ENCODE measurements around the gene USP3. TPM values are rescaled to one million over a fixed set of nuclear protein-coding genes. Genes with fewer than 3 reads are reported as not detected.

Gene USP3
- total RNA-seq, 4 donors from 2014 or later = 27.3 to 52.8 (median 32.2) TPM

DNA sequence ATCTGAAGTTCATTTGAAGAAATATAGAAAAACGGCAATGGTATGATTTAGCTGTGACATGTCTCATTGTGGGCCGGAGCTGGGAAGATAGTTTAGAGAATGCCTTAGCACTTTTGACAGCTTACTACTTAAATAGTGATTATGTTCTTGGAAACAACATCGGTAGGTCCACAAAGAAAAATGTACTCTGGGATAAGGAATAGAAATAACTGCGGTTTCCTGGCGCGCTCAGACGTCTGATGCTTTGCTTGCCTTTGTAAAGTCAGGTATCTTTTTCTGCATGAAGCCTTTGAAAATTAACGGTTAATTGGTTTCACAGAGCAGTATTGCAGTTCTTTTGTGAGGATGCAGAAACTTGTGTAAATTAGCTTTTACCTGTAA lies 1.4 kb downstream of the USP3 start:
- no peak for DNase-seq
- Histone ChIP-seq H3K9me3 (no peaks in the 10 kb centered on the region), H3K27me3 (no peaks in the 10 kb centered on the region), H3K4me3 (peak overlapping the region; percentile 69 to 93 (median 84)), H3K36me3 (no peaks in the 10 kb centered on the region), H3K27ac (peak overlapping the region; percentile 93 to 99 (median 98)), H3K4me1 (peaks cover 50 to 84% (median 71%) of the 10 kb centered on the region in 3 donors)
- intact Hi-C loops (cut with DNase I) = loop anchor here (10.0 kb wide), 1 partner anchor 89 kb away; the partner anchor contains the start of gene FBXL22
- 7 to 13% methylated on average over 8 of the region's 8 CpGs for WGBS, 2 donors
- TF ChIP-seq, protein P1, sequence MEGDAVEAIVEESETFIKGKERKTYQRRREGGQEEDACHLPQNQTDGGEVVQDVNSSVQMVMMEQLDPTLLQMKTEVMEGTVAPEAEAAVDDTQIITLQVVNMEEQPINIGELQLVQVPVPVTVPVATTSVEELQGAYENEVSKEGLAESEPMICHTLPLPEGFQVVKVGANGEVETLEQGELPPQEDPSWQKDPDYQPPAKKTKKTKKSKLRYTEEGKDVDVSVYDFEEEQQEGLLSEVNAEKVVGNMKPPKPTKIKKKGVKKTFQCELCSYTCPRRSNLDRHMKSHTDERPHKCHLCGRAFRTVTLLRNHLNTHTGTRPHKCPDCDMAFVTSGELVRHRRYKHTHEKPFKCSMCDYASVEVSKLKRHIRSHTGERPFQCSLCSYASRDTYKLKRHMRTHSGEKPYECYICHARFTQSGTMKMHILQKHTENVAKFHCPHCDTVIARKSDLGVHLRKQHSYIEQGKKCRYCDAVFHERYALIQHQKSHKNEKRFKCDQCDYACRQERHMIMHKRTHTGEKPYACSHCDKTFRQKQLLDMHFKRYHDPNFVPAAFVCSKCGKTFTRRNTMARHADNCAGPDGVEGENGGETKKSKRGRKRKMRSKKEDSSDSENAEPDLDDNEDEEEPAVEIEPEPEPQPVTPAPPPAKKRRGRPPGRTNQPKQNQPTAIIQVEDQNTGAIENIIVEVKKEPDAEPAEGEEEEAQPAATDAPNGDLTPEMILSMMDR (IDR thresholded peaks at IDR 0.05) = peak in 1 of 6 experiments; percentile 16
- no peak for TF ChIP-seq POLR2A (IDR thresholded peaks at IDR 0.05)

DNA sequence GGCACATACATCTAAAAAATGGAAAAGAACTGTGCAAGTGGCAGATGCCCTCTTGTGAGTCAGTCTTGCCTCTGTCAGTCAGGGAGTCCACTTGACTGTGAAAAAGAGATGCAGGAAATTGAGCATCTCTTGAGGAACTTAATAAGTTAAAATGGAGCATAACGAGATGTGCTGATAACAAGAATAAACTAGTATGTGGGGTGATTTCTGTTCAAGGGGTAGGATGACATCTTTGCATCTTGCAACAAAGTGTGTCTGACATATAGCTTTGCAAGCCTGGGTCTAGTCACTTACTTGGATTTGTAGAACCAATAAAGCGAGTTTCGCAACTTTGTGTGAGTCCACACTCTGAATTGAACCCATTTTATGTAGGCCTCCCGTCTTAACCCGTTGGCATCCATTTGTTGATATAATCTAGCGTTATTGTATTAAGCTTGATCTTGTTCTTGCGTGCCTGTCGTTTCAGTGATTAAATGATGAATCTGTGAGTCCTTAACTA lies 2.2 kb downstream of the USP3 start:
- H3K36me3 ChIP-seq = no peaks in the 10 kb centered on the region
- intact Hi-C loops (cut with DNase I) = loop anchor here (10.0 kb wide), 1 partner anchor 88 kb away; the partner anchor contains the start of gene FBXL22
- 15 to 50% methylated on average over 8 of the region's 8 CpGs for WGBS, 2 donors
- H3K4me1 ChIP-seq = peaks cover 50 to 78% (median 66%) of the 10 kb centered on the region in 3 donors
- H3K27ac ChIP-seq = peak overlapping the region; percentile 32 to 99 (median 96)
- H3K27me3 ChIP-seq = no peaks in the 10 kb centered on the region
- no peaks in the 10 kb centered on the region for H3K9me3 ChIP-seq
- no peak for DNase-seq
- H3K4me3 ChIP-seq = peak overlapping the region in 3 of 4 donors; percentile 69 to 93 (median 90)
- no peak for TF ChIP-seq POLR2A (IDR thresholded peaks at IDR 0.05)
- TF ChIP-seq, protein P1 (IDR thresholded peaks at IDR 0.05) = no peak

DNA sequence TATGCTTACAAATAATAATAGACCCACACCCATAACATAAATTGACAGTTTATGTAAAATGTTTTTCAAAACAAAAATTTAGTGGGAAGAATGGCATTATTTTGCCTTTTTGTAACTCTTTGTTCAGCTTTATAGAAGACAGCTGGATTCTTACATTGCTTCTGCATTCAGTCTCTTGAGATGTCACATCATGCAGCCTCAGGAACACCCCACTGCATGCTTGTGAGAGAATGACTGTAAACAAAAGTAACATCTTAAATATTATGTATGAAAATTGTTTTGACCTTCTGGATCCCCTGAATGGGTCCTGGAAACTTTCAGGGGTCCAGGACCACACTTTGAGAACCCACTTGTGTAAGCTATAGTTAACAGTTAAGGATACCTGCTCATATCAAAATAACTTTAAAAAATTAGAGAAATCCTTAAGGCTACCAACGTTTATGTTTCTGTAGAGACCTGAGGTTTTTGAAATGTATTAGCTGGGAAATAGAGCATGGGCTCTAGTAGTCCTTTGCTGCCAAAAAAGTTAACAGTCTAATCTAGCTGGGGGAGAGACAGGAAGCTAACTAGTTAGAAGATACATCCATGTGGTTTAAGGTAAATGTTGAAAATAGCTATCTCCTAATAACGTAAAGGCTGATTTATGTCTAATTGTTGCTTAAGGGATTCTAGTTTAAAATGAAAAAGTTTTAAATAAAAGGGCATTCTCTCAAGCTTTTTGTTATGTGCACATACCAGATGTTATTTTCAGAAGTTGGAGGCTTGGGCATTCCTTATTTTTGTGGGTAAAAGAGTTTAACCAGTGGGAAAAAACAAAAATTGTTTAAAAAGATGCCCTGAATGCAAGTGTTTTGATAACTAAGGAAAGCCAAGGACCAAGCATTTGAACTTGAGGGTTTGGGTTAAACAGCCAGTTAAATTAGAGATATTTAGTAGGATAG lies 3.8 kb downstream of the USP3 start:
- Histone ChIP-seq H3K9me3 (no peaks in the 10 kb centered on the region), H3K36me3 (no peaks in the 10 kb centered on the region), H3K27ac (no peak overlapping the region), H3K4me3 (no peak overlapping the region), H3K27me3 (no peaks in the 10 kb centered on the region), H3K4me1 (peaks cover 46 to 69% (median 52%) of the 10 kb centered on the region in 3 donors)
- WGBS, 2 donors = 39 to 45% methylated on average over 2 of the region's 2 CpGs
- intact Hi-C loops (cut with DNase I) = loop anchor here (10.0 kb wide), 1 partner anchor 87 kb away; the partner anchor contains the start of gene FBXL22
- TF ChIP-seq, protein P1 (IDR thresholded peaks at IDR 0.05) = no peak
- no peak for TF ChIP-seq POLR2A (IDR thresholded peaks at IDR 0.05)
- no peak for DNase-seq

DNA sequence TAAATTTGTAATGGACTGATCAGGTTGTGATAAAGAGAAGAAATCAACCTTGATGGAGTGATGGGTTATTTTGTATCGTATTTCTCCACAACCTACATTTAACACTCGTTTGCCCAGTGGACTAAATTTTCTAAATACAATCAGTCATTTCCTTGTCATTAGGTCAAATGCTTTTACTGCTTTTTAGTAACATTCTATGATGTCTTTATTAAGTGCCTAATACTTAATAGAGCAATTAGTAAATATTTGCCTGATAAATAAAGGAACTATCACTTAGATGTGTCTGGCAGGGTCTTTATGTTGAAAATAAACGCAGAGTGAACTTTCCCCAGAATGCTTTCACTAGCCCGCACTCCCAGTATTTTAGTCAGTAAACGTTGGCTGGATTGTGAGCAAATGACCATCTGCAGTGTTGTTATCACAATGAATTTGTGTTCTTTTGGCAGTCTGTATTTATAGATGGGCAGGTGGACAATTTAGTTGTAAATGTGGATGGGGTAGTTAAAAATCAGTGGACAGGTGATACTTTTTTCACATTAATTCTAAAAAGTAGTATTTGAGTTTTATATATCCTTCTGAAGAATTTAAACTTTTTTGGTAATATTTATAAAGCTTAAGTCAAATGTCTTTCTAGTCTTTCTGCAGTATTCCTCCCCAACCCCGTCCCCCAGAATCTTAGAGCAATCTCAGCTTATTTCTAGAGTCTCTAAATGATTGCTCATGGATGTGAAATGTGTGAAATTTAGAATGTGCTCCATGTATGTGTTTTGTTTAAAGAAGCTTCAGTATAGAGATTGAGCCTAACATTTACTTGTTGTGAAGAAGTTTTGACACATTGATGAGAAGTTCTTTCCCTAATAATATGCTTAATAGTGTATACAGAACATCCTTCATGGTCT lies 4.9 kb downstream of the USP3 start:
- Histone ChIP-seq H3K36me3 (no peaks in the 10 kb centered on the region), H3K27me3 (no peaks in the 10 kb centered on the region), H3K27ac (peak overlapping the region in 2 of 4 donors; percentile 41 to 47), H3K4me3 (no peak overlapping the region), H3K4me1 (peaks cover 46 to 73% (median 47%) of the 10 kb centered on the region in 3 donors), H3K9me3 (no peaks in the 10 kb centered on the region)
- DNase-seq = no peak
- no peak for TF ChIP-seq POLR2A (IDR thresholded peaks at IDR 0.05)
- TF ChIP-seq, protein P1 (IDR thresholded peaks at IDR 0.05) = no peak
- 58 to 73% methylated on average over 6 of the region's 6 CpGs for WGBS, 2 donors
- intact Hi-C loops (cut with DNase I) = loop anchor here (10.0 kb wide), 1 partner anchor 85 kb away; the partner anchor contains the start of gene FBXL22

Measured in esophagus squamous epithelium (tissue), 5 donors.